Activated CD4-positive, alpha-beta T cell treated with anti-CD3 and anti-CD28 coated beads for 24 hours (primary cell): ENCODE results near the gene DLGAP1.

Experiments used
- DNase-seq, 2 donors: peaks; one replicate each; pipeline ENCODE4 v3.0.0-alpha.2; 2020; ENCODE audit warnings: low read depth in 2 of 2

DLGAP1 gene

DNA sequence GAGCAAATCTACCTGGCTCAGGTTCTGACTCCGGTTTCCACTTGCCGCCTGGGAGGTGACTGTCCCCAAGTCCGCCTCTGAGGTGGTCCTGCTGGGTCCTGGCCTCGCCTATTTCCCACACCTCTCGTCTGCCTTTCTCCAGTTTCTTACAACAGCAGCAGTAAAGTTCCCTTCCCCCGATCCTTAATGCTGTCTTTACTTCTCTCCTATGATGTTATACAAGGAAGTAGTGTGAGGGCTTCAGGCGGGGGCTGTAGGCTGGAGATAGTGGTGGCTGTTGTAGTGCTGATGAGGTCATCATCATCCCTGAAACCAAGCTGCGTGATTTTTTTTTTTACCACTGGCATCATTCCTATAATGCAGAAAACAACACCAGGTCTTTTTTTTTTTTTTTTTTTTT, 986.3 kb downstream of the DLGAP1 start:
- no peak for DNase-seq

GRCh38 chr18:3468066-3468705, 986.9 kb downstream of the DLGAP1 start:
- no peak for DNase-seq

DNA sequence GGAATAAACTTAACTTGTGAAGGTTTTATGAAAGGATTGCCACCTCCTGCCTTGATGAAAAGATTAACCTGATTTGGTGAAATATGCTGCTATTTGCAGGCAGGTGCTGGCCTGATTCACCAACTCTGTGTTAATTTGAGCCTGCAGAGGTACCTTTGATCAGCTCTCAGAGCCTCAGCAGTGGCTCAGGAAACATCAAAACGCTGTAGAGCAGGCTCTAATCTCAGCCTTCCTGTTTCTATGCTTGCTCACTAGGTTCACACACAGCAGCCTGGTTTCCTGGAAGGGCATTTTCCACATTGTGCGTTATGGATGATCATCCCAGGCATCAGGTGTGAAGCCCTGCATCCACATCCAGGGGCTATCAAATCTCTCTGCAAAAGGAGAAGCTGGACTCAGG, 988.2 kb downstream of the DLGAP1 start:
- DNase-seq: no peak

GRCh38 chr18:3466045-3466444, 989.1 kb downstream of the DLGAP1 start:
- DNase-seq: no peak

GRCh38 chr18:3463051-3463450, 992.1 kb downstream of the DLGAP1 start:
- no peak for DNase-seq

DNA sequence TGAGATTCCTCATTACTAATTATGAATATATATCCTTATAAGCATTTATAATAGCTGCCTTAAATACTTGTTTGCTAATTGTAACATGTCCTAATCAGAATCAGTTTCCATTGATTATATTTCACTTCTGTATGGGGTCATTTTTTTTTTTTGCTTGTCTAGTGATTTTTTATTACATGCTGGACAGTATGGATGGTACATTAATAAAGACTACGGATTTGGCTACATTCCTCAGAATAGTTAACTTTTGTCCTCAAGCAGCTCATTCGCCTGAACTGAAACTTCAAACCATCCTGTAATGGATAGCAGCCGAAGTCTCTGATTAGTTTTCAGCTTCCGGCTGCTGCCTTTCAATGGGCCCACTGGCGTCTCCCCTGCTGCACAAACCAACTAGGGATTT, 993.4 kb downstream of the DLGAP1 start:
- no peak for DNase-seq

DNA sequence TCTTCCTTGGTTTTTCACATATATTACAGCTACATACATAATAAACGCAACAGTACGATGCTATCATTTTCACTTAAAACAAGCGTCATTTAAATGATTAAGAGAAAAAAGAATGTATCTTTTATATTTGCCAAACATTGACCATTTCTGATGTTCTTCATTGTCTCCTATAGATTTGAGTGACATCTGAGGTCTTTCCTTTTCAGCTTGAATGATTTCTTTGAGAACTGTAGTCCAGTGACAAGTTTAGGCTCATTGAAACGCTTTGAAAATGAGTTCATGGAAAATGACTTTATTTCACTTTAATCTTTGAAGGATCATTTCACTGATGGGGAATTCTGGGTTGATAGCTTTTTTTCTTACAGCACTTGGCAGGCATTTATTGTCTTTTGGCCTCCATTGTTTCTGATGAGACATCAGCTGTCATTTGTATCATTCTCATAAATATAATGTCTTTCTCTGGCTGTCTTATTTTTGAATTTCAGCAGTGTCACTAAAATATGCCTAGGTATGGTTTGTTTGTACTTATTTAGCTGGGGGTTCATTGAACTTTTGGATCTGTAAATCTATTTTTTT, 994.2 kb downstream of the DLGAP1 start:
- DNase-seq: no peak

DNA sequence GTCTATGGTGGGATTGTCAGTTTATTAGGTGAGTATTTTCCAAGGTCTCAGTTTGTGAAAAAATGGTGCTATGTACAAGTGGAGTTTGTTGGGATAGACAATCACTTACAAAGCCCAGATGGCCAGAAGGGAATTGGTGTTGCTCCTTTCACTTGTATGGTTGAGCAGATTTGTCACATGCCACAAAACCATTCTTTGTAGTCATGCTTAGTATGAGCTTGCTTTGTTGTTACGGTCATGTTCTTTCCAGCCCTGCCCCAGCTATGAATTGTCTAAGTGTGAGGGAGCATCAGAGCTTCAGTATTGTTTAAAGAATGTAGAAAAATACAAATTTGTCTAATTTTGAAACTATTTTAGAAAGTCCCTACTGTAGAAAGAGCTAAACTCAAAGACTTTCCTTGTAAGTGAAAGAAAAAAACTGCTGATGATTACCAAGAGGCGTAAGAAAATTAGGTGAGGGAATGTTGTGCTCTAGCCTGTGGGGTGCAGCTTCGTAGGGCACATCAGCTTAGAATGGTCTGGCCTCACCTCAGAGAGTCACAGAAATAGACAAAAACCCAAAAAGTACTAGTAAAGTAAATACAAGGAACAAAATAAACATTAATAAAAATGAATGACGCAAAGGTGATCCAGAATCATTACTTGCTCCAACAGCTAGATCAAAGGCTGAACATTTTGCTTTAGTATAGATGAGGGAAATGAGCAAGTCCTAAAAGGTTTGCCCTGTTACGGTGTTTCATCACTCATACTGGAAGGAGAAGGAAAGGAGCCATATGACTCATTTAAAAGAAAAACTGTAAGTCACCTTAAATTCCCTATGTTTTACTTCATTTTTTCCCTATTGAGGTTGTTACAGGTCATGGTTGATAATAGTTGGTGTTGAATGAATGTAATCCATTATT, 995.9 kb downstream of the DLGAP1 start:
- no peak for DNase-seq

GRCh38 chr18:3458378-3458777, 996.7 kb downstream of the DLGAP1 start:
- no peak for DNase-seq

GRCh38 chr18:3457261-3457724, 997.8 kb downstream of the DLGAP1 start:
- DNase-seq: no peak

DNA sequence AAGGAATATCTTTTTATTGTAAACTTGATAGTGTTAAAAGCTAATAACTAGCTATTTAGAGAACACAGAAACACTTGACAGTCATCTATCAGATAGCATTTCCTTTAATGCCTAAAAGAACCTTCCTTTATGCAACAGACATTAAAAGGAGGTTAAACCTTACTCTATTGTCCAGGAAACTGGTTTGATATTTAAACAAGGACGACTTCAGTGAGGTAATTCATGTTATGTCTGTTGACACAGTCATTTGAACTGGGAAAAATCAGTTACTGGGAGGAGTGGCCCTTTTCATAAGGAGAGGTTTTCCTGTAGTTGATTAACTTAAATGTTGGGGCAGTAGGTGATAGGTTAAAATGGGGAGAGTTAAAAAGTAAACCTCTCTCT, 998.4 kb downstream of the DLGAP1 start:
- DNase-seq: no peak

DNA sequence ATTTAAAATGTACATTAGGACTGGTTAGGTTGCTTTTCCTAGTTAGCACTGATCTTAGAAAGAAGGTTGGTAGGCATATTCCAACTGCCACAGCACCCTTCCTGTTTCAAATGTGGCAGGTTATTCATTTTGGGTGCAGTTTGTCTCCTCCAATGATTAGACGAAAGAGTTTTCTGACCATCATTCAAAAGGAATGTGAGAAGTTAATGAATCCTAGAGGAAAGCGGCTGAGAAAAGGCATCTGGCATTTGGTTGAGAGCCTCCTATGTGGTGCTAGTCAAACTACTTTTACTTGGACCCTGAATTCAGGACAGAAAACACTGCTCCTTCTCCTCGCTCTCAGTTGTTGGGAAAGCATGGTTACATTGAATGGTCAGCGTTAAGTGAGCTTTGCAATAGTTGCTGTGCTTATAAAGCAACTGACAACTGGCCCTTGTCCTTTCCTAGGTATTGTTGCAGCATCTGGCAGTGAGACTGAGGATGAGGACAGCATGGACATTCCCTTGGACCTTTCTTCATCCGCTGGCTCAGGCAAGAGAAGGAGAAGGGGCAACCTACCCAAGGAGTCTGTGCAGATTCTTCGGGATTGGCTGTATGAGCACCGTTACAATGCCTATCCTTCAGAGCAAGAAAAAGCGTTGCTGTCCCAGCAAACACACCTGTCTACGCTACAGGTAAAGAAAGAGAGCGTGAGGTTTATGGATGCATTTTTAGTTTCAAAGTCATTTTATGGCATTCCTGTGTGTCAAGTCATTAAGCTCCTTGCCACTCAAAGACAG, 999.0 kb downstream of the DLGAP1 start:
- no peak for DNase-seq

GRCh38 chr18:3455090-3455635, 999.9 kb downstream of the DLGAP1 start:
- DNase-seq: no peak

GRCh38 chr18:3454365-3455089, 1000.6 kb downstream of the DLGAP1 start:
- DNase-seq: no peak

- DNase-seq: peak in 1 of 2 donors; percentile 28
Measured at GRCh38 chr18:3453540-3454364, 1001.4 kb downstream of the DLGAP1 start.

DNA sequence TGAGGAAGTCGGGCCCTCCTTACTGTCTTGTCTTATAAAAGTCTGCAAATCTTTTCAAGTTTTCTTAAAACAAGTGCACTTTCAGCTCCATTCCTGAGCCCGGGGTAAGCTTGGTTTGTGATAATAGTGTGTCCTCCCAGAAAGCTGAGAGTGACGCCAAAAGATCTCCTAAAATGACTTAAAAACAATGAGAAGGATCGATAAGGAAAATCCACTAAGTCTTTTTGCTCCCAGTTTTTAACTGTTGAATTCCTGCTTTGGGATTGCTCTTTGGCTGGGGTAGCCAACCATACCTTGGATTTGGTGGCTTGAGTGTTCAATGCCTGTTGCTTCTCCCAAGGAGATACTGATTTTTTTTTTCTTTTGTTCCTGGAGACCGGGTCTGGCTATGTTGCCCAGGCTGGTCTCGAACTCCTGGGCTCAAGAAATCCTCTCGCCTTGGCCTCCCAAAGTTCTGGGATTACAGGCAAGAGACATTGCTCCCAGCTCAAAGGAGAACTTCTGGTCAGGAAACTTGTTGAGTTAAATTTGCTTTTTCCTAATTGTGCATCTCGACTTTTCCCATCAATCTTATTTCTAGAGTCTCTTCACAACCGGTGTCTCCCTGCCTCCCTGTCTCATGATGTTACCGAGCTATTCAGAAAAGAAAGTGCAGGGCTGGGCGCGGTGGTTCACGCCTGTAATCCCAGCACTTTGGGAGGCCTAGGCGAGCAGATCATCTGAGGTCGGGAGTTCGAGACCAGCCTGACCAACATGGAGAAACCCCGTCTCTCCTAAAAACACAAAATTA, 1002.2 kb downstream of the DLGAP1 start:
- no peak for DNase-seq

- DNase-seq: no peak
Measured at GRCh38 chr18:3451989-3452749, 1002.9 kb downstream of the DLGAP1 start.

DNA sequence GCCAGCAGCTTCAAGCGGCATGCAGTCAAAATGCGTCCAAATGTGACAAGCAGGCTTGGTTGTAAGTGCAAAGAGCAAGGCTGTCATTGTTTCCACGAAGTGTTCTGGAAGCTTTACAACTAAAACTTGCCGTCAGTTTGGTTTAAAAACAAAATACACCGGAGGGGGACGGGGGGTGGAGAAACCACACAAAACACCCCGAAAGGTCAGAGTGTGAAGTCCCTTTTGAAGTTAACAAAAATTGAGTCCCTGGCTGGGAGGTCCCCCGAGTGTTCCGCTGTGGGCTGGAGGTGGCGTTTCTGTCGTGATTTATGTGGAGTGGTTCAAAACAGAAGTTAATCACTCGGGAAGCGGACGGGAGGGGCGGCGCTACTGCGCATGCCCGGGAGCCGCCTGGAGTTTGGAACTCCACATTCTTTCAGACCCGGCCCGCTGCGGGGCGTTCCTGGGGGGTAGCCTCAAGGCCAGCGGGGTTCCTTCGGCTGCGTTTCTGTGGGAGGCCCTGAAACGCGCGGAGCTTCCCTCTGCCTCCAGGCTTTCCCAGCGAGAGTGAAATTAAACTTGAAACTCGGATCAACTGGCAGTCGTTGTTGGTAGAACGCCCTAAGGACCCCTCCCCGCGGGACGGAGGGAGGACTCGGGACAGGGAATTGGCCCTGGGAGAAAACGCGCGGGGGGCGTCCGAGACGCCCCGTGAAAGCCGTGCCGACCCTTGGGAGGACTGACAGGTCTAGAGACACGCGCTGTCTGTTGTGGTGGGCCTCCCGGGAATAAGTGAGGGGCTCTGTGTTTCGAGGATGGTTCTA, 1003.7 kb downstream of the DLGAP1 start:
- peak; percentile 77 to 81 for DNase-seq
